Retinal pigment epithelial cell (primary cell): ENCODE data around the gene PLAGL1.
"Not testable (repeated sequence)": the region's sequence is repeated elsewhere in the genome, so short reads cannot be mapped to it uniquely, and the experiment has no call there.

Source experiments
- DNase-seq: peaks from one replicate; pipeline ENCODE4 v3.0.0-alpha.2; 2010; ENCODE audit warnings: low read depth
- H3K4me3 ChIP-seq: 2 replicates; pipeline ENCODE4 v1.5.1; 2011; ENCODE audit warnings: mild to moderate bottlenecking, low read length, control low read depth, moderate library complexity
- TF ChIP-seq, protein P1 (sequence below): conservative IDR thresholded peaks from 2 replicates; pipeline ENCODE4 v1.5.1; 2011; ENCODE audit warnings: low read depth, low read length, control low read depth, inconsistent platforms

PLAGL1 gene

GRCh38 chr6:143937668-143937970 is 70.4 kb downstream of the PLAGL1 start:
- H3K4me3 ChIP-seq = no peak overlapping the region
- TF ChIP-seq, protein P1, sequence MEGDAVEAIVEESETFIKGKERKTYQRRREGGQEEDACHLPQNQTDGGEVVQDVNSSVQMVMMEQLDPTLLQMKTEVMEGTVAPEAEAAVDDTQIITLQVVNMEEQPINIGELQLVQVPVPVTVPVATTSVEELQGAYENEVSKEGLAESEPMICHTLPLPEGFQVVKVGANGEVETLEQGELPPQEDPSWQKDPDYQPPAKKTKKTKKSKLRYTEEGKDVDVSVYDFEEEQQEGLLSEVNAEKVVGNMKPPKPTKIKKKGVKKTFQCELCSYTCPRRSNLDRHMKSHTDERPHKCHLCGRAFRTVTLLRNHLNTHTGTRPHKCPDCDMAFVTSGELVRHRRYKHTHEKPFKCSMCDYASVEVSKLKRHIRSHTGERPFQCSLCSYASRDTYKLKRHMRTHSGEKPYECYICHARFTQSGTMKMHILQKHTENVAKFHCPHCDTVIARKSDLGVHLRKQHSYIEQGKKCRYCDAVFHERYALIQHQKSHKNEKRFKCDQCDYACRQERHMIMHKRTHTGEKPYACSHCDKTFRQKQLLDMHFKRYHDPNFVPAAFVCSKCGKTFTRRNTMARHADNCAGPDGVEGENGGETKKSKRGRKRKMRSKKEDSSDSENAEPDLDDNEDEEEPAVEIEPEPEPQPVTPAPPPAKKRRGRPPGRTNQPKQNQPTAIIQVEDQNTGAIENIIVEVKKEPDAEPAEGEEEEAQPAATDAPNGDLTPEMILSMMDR = no peak
- DNase-seq = no peak

DNA sequence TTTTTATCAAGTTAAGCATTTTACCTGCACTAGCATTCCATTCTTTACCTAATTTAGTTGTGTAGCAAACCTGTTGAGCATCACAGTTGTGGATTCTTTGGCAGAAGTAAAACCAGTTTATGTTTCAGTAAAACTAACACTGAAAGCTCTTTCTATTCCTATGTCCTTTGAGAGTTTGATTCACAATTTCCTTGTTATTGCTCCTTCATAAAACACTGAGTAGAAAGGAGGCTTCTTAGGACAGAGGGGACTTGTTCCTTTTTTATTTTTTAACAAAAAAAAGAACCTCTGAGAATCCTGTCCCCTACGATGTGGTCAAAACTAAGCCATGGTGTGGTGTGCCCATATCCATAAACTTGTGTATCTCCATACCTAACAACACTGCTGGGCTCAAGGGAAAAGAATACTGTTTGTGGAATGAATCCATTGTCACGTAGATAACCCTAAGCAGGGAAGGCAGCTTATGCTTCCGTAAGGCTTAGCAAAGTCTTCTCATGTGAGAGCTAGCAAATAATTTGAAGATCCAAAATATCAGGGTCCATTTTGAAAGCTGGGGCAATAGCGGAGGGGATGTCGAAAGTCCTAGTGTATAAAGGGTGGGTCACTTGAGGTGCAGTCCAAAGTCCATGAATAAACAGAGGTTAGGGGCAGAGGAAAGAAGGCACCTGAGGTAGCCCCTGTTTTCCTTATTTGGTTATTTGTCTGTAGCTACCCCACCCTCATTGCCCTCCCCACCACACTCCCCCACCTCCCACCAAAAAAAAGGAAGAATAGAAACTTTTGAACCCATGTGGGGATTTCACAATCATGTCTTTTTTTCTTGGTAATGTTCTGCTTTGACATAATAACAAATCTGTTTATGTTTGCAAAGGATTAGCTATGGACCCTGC is 71.0 kb downstream of the PLAGL1 start:
- TF ChIP-seq, protein P1 = no peak
- DNase-seq = no peak

DNA sequence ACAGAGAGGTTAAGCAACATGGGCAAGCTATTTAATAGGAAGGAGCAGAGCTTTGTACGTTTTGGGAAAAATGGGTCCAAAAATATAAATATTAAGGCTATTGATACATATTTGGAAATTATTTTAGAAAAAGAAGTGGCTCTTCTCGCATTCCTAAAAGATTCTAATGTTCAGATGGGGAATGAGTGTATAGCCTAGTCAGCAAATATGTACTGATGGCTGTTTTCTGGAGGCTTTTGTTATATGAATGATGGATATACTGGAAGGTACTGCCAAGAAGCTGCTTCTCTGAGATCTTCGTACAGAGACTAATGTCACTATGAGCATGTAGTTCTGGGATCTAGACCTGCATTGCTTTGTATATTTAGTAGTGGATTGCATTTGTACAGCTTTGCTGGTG is 71.7 kb downstream of the PLAGL1 start:
- DNase-seq = no peak
- no peak overlapping the region for H3K4me3 ChIP-seq
- TF ChIP-seq, protein P1 = no peak

More for the DNA sequence above, 71.0 kb downstream of the PLAGL1 start:
- no peak overlapping the region for H3K4me3 ChIP-seq

DNA sequence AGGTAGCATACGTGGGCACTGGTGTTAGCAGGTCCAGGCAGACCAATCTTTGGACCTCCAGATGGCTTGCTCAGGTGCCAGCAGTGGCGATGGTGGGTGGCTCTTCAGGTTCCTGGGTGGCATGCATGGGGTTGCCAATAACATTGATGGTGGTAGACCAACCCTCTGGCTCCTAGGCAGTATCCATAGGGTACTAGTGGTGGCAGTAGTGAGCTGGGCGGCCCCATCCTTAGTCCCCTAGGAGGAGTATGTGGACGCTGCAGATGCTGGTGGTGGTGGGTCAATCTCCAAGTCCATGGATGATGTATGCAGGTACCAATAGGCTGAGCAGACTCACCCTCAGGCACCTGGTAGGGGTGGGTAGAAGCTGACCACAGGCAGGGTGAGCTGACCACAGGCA is 73.2 kb downstream of the PLAGL1 start:
- no peak overlapping the region for H3K4me3 ChIP-seq
- no peak for DNase-seq
- TF ChIP-seq, protein P1 = no peak

DNA sequence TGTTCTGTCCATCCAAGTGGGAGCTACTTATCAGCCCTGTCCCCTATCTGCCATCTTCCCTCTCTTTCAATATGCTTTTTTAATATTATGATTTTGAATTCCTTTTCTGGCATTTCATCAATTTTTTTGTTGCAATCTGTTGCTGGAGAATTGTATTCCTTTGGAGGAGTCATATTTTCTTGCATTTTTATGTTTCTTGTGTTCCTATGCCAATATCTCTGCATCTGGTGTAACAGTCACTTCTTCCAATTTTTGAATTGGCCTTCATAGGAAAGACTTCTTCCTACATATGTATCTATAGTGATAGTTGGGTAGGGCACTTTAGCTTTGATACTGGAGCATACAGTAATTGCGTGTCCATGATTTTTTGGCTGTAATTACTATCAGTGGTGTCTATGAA is 73.7 kb downstream of the PLAGL1 start:
- DNase-seq = no peak
- TF ChIP-seq, protein P1 = no peak
- H3K4me3 ChIP-seq = no peak overlapping the region

- TF ChIP-seq, protein P1 = no peak
- H3K4me3 ChIP-seq = no peak overlapping the region
- DNase-seq = no peak
Observed at GRCh38 chr6:143929975-143930374, 78.1 kb downstream of the PLAGL1 start.

DNA sequence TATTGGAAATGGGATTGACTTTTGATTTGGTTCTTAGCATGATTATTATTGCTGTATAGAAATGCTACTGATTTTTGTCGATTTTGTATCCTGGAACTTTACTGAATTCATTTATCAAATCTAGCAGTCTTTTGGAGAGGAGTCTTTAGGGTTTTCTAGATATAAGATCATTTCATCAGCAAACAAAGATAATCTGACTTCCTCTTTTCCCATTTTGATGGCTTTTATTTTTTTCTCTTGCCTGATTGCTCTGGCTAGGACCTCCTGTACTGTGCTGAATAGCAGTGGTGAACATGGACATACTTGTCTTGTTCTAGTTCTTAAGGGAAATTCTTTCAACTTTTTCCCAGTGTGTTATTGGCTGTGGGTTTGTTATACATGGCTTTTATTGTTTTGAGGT is 79.2 kb downstream of the PLAGL1 start:
- TF ChIP-seq, protein P1 = no peak
- H3K4me3 ChIP-seq = no peak overlapping the region
- DNase-seq = no peak

DNA sequence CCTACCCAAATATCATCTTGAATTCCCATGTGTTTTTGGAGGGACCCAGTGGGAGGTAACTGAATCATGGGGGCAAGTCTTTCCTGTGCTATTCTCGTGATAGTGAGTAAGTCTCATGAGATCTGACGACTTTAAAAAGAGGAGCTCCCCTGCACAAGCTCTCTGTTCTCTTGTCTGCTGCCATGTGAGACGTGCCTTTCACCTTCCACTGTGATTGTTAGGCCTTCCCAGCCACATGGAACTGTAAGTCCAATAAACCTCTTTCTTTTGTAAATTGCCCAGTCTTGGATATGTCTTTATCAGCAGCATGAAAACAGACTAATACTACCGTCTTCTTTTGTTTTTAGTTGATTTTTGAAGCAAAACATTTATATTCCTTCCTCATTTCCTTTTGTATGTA is 91.0 kb downstream of the PLAGL1 start:
- not testable (repeated sequence) for H3K4me3 ChIP-seq, DNase-seq
